HG03095 (cell line): ENCODE measurements around the gene OR5AC2.
A peak's percentile ranks its signal among the peaks of the same experiment; 100 is the strongest.

Experiments used
- ATAC-seq: cut with Tn5 transposase; IDR thresholded peaks from one replicate; pipeline ENCODE4 v1.9.1; 2021; ENCODE audit warnings: moderate library complexity; ENCODE audit not compliant: unreplicated experiment

Gene OR5AC2, protein sequence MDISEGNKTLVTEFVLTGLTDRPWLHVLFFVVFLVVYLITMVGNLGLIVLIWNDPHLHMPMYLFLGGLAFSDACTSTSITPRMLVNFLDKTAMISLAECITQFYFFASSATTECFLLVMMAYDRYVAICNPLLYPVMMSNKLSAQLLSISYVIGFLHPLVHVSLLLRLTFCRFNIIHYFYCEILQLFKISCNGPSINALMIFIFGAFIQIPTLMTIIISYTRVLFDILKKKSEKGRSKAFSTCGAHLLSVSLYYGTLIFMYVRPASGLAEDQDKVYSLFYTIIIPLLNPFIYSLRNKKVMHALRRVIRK

DNA sequence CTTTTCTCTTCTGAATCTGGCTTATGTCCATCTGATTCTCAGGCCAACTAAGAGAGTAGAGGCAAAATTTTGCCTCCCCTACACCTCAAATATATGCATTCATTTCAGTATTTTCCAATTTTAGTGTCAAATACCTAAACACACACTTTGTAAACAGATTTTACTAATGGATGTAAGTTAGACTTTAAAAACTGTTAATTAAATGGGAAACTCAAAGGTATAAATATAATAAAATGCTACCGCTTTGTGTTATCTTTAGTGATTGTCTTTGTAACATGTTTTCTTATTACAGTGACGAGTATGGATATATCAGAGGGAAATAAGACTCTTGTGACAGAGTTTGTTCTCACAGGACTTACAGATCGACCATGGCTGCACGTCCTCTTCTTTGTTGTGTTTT, at the start of gene OR5AC2:
Gene OR5AC2 (plus strand): TSS at position 301 of the 400 bp plus-strand sequence. CDS start 0 bp downstream, at position 301.
- no peak for ATAC-seq

DNA sequence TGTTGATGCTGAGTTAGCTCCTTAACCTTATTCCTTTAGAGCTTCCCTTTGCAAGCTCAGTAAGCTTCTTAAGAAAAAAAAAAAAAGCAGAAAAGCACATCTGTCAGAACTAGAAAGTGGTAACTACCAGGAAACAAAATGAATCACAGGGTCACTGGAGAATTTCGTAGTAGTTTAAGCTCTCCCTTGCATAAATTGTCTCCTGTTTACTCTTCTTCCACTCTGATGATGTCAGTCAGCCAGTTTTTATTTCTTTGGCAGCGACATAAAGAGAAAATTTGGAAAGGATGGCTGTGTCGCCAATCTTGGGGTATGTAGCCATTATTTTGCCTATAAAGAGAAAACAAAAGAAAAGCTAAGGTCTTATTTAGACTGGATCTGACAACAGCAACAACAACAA, 48.7 kb upstream of the OR5AC2 start:
- ATAC-seq, result no peak

DNA sequence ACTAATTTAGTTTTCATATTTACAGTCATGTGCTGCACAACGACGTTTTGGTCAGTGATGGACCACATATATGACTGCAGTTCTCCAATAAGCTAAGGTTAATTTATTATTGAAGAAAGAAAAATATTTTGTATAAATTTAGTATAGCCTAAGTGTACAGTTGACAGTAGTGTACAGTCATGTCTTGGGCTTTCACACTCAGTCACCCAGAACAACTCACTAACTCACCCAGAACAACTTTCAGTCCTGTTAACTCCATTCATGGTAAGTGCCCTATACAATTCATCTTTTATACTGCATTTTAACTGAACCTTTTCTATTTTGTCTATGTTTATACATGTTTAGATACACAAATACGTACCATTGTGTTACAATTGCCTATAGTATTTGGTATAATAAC, 48.1 kb upstream of the OR5AC2 start:
- peak; percentile 19 for ATAC-seq

DNA sequence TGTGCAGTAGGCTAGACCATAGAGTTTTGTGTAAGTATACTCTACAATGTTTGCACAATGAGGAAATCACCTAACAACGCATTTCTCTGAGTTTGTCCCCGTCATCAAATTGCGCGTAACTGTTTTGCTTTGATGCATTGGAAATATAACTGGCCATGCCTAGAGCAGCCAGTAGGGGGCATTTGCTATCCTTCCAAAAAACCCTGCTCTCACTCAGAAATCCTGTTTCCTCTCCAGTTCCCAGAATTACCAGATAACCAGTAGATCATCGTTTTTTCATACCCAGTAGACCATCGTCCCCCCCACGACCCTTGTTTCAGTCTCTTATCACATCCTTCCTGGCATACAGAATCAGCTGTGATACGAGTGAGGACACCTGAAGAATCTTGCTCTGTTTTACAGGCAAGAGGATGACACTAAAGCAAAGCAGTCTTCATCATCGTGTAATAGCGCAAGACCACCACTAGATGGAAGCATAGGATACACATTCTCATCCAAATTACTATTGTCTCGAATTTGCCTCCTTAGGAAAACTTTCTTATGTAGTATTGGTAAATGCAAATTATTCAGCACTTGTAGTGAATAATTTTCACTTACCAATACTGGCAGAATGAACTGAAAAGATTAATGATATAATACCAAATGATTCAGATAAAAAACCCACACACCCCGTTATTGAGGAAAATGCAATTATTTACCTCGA, 47.5 kb upstream of the OR5AC2 start:
- ATAC-seq, result peak; percentile 95

DNA sequence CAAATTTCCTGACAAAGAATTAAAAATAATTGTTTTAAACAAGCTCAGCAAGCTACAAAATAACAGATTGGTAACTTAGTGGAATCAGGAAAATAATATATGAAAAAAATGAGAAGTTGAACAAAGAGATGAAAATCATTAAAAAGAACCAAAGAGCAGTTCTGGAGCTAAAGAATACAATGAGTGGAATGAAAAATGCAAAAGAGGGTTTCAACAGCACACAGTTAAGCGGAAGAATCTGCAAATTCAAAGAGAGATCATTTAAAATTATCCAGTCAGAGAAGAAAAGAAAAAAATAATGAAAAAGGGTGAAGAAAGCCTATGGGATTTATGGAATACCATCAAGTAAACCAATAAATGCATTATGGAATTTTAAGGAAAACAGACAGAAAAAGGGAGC, 45.6 kb upstream of the OR5AC2 start:
- ATAC-seq, result no peak

DNA sequence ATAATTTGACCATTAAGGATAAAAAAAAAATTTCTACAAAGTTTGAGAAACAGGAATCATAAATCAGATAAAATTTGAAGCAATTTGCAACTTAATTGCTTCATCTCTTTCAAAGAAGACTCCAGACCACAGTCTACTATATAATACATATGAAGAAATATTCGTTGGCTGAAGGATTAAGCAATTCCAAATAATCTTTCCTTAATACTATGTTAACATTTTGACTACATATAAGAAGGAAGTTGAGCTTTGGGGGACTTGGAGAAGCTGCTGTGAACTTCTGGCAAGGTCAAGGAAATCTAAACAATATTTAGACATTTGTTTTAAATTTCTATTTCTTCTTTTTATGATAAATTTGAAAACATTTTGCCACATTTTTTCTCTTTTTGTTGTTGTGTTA, 38.4 kb upstream of the OR5AC2 start:
- ATAC-seq, result no peak

DNA sequence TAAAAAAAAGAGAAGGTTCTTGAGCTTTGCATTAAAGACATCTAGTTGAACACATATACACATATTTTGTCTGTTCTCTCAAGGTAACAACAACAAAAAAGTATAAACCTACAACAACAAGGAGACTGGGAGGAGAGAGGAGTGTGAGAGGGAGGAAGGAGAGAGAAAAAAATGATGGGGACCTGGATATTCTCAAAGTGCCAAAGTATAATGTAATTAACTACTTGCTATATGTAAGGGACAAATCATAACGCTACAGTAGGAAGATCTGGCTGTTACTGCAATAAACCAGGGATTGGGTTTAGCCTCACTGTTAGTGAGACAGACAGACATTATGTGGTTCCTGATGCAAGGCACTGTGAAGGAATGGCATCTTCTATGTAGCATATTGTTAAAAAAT, 37.7 kb upstream of the OR5AC2 start:
- ATAC-seq, result no peak

DNA sequence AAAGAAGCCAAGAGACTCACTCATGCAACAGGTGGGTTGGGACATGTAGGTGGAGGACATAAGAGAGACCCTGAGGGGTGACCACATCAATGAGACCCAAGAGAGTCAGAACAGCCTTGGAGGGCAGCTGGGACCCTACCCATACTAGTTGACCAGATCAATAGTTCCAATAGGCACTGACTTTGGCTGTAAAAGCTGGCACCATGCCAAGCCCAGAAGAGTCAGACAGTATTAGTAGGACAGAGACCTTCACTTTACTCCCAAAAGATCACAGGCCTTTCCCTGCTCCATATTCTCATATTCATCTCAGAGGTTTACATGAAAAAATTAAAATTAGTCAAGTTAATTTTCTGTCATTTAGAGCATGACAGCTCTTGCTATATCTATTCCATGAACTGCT, 30.9 kb upstream of the OR5AC2 start:
- no peak for ATAC-seq

DNA sequence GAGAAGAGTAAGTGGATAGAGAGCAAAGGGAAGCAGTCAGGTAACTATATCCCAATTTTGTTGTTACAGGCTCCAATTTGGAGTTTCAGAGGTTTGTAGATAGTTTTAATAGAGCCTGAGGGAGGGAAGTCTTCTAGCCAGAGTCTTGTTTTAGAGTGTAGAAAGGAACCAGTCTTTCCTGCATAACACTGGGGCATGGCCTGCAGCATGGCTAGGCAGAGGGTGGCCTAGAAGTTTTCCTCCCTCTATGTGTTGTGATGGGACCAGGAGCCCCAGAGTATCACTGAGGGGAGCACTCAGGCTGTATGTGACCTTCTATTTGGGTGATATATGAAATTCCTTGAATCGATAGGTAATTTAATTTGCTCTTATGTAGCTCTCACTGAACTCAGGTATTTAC, 29.3 kb upstream of the OR5AC2 start:
- no peak for ATAC-seq

DNA sequence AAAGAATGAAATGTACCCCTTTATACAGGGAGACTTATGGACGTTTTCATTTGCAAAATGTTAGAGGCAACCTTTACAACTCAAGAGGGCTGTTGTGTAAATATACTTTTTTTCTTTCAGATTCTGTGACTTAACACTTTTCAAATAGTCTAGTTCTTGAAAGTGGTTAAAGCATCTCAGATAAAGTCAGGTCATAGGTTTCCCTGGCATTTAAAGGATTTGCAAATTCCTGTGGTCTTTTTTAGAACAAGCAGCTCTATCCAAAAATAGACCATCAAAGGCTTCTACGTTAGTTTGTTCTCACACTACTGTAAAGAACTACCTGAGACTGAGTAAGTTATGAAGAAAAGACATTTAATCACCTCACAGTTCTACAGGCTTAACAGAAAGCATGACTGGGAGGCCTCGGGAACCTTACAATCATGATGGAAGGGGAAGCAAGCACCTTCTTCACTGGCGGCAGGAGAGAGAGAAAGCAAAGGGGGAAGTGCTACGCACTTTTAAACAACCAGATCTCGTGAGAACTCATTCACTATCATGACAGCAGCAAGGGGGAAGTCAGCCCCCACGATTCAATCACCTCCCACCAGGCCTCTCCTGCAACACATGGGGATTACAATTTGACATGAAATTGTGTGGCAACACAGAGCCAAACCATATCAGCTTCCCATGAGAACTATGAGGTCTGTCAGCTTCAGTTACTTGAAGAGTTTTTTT, 28.6 kb upstream of the OR5AC2 start:
- ATAC-seq, result no peak

DNA sequence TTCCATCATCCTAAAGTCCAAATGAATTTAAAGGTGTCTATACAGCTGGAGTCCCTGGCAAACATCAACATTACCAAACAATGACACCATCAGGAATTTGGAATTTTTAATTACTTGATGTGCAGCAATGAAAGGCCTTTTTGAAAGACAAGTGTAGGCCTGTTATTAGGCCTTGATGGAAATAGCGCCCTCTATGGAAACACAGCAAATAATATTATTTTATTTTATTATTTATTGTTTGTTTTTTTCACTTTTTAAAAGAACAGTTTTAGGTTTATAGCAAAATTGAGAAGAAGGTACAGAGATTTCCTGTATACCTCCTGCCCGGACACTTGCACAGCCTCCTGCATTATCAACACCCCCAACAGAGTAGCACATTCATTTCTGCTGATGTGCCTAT, 18.1 kb upstream of the OR5AC2 start:
- ATAC-seq, result no peak

DNA sequence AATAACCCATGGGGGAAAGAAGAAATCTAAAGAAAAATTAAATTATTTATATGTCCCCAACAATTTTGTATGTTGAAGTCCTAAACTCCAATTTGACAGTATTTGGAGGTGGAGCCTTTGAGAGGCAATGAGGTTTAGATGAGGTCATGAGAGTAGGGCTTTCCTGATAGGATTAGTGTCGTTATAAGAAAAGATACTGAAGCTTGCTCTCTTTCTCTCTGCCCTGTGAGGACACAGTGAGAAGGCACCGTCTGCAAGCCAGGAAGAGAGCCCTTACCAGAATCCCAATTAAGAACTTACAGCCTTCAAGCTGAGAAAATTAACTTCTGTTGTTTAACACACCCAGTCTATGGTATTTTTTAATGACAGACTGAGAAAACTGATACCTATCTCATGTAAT, 16.1 kb upstream of the OR5AC2 start:
- ATAC-seq, result no peak

DNA sequence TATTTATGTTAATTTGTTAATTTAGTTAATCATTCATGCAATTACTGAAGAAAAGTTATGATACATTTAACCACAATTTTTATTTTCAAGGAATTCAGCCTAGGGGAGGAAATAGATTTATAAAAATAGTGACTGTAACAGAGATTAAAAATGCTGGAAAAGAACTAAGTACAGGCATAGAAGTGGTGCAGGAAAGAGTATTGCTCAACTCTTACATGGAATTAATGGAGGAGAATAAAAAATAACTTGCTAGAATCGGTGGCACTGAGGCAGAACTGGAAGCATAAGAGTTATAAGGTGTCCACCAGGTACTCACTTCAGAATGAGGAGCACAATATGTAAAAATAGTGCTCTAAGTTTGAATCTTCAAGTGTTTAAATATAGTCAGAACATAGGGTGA, 13.5 kb upstream of the OR5AC2 start:
- ATAC-seq, result no peak

DNA sequence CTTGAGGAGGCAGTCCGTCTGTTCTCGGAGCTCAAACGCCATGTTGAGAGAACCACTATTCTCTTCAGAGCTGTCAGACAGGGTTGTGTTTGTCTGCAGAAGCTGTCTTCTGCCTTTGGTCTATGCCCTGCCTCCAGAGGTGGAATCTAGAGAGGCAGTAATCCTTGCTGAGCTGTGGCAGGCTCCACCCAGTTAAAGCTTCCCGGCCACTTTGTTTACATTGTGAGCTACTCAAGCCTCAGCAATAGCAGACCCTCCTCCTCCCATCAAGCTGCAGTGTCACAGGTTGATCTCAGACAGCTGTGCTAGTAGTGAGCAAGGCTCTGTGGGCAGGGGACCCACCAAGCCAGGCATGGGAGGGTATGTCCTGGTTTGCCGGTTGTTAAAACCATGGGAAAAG, 8.9 kb downstream of the OR5AC2 start:
- ATAC-seq, result no peak

DNA sequence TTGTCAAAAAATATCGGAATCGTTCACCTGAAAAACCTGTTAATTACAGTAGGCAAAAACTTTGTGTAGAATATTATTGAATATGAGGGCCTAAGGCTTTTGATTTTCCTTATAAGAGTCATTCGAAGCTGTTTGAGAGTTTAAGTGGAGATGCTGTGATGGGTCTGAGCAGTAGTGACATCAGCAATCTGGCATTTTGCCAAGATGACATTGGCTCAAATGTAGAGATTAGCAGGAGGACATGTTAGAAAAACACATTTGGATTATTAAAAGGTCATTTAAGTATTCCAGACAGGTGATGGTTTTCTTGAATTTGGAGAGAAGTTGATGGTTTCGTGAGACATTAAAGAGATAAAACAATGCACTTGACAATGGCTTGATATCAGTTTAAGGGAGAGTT, 12.9 kb downstream of the OR5AC2 start:
- no peak for ATAC-seq

DNA sequence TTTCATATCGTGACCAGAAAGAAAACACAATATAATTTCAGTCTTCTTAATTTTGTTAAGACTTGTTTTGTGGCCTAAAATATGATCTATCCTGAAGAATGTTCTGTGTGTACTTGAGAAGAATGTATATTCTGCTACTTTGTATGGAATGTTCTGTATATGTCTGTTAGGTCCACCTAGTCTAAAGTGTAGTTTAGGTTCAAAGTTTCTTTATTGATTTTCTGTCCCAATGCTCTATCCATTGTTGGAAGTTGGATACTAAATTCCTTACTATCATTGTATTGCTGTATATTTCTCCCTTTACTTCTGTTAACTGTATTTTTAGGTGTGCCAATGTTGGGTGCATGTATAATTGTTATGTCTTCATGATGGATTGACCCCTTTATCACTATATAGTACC, 21.2 kb downstream of the OR5AC2 start:
- no peak for ATAC-seq

DNA sequence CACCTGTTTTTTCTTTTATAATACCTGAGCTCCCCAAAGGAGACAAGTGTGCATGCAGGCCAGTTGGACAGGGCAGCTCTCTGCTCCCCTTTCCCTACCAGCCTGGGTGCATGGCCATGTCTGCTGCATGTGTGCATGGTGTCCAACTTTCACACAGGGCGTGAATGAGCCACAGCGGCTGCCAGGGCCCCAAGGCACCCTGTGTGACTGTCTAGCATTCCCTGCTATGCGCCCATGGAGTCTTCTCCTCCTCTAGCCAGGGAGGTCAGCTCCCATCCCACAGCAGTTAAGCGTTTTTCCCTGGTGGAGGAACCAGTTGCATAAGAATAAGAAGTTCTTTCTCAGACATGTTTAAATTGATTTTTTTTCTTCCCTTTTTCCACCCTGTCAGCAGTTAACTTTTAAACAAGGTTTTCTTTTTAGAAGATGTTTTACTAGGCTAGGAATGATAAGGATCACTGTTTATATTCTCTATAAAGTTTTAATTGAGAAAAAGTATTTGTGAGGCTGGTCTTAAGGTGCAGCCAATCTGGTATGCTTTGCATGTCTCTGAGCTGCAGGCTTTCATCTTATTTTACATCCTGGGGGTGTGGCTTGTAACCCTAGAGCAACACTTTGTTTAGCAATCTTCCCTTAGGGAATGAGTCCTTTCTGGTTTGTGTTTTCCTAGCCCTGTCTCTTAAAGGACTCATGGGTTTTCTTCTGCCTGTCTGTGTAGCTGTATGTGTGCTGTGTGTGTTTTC, 23.0 kb downstream of the OR5AC2 start:
- ATAC-seq, result no peak

DNA sequence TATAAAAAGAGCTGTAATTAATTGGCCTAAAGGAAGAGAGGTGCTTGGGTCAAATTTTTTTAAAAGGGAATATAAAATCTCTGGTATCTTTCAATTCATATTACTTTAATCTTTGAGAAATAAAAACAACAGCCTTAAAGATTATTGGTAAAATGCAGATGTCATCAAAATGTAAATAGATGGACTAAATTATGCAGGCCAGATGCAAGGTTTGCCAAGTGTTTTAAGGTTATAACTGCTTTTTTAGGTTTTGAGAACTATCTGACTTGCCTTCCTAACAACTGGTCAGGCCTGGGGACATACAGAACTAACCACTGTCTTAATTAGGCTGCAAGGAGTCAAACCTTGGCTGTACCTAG, 23.6 kb downstream of the OR5AC2 start:
- no peak for ATAC-seq

DNA sequence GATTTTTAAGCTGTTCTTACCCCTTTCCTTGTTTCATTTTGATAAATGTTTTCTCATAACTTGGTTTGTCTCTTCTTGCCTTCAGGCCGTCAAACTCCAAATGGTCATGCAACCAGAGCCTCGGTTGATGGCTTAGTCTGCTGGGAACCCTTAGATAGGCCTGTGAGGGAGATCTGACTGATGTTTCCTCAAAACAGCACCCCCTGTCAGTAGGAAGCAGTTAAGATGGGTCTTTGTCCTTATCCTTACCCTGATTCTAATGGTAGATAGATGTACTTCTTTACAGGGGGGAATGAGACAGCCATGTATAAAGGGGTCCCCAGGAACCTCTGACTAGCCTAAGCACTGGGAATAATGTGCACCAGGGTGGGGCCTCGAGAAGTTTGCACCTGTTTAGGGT, 27.3 kb downstream of the OR5AC2 start:
- no peak for ATAC-seq

DNA sequence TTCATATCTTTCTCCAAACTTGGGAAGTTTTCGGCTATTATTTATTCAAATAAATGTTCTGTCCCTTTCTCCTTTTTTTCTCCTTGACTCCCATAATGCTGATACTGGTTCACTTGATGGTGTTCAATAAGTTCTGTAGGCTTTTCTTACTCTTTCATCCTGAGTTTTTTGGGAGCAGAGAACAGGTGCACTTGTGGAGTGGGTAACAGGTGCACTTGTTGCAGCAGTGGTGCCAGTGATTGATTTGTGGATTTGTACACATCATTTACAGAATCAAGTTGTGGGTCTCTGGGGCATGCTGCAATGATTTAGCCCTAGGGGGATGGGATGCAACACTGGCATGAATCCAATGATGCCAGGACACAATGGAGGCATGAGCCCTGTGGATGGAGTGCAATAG, 28.7 kb downstream of the OR5AC2 start:
- ATAC-seq, result no peak

DNA sequence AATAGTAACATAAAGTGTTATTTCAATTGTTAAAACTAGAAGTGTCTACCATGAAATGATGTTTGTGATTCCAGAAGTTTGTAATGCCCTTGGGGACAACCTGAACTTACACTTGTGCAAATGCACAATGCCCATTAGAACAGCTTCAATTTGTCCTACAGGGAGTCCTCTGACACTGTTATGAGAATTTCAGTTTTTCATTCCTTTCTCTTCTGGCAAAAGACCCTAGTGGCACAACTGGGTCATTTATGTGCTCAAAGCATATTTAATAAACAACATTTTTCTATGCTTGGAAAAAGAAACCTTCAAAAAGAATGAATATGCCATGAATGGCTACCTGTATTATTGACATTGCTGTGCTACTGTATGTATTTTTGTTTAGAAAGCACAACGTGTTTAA, 43.4 kb downstream of the OR5AC2 start, which contains the start of gene OR5H1:
Gene OR5H1 (plus strand): TSS at position 301 of the 400 bp plus-strand sequence. CDS start 1,977 bp downstream, outside the sequence.
- ATAC-seq, result no peak
